ENCODE data around the gene GPX8.

The GPX8 gene

DNA sequence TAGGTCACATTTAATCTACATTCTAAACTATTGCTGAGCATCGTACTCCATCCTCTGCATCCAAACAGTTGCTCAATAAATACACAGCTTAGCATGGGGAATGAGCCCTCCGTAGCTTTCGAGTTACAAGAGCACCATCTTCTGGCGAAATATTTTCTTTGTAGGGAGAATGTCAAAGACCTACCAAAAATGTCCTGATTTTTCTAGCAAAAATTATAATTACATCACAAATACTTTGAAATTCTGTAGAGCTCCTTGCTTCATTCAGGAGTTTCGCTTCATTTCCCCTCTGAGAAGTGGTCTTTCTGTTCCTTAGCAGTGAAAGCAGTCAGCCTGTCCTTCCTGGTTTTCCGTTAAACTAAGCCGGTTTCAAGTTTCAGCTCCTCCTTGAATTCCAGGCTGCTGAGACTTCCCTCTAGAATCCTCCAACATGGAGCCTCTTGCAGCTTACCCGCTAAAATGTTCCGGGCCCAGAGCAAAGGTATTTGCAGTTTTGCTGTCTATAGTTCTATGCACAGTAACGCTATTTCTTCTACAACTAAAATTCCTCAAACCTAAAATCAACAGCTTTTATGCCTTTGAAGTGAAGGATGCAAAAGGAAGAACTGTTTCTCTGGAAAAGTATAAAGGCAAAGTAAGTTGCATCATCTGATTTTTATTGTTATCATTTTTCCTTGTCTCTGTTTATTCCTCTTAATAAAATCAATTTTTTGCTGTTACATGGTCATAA, at the start of gene GPX8:
Gene GPX8 (plus strand): TSS at position 409 of the 730 bp plus-strand sequence. CDS start 22 bp downstream, at position 431.
- Mint-ChIP-seq H3K4me3 (peak within 1 kb of the TSS; percentile 84 to 93 (median 88)), H3K9me3 (no peaks in the 10 kb centered on the region), H3K27ac (peak within 1 kb of the TSS; percentile 97 to 98 (median 98)), H3K4me1 (peaks cover 10% of the 10 kb centered on the region), H3K27me3 (ENCODE audit: low read depth) (peaks cover 14% of the 10 kb centered on the region), H3K36me3 (ENCODE audit: low read depth) (peaks cover 10% of the 10 kb centered on the region)
- TF ChIP-seq CTCF (IDR thresholded peaks at IDR 0.05; ENCODE audit: unreplicated experiment in 3 of 3), result peak; percentile 70 to 83 (median 73)

DNA sequence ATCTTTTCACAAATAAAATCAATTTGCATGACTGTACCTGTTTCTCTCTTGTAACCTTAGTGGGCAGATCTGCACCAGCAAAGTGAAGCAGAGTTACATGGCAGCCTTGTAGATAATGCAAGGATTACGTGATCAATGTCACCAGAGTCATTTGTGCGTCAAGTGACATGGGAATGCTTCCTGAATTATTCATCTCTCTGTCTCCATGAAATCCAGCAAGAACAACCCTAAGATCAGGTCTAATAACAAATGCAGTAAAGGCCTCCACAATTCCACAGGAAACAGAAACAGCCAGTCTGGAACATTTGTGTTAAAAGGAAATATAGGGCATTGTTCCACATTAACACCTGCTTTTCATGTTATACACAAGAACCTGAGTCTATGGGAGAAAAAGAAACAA, 49.8 kb upstream of the GPX8 start:
- no peak overlapping the region for H3K27ac Mint-ChIP-seq
- H3K36me3 Mint-ChIP-seq (ENCODE audit: low read depth), result no peaks in the 10 kb centered on the region
- no peaks in the 10 kb centered on the region for H3K9me3 Mint-ChIP-seq
- H3K27me3 Mint-ChIP-seq (ENCODE audit: low read depth), result no peaks in the 10 kb centered on the region
- H3K4me3 Mint-ChIP-seq, result no peak overlapping the region
- no peaks in the 10 kb centered on the region for H3K4me1 Mint-ChIP-seq
- no peak for TF ChIP-seq CTCF (IDR thresholded peaks at IDR 0.05; ENCODE audit: unreplicated experiment in 3 of 3)

DNA sequence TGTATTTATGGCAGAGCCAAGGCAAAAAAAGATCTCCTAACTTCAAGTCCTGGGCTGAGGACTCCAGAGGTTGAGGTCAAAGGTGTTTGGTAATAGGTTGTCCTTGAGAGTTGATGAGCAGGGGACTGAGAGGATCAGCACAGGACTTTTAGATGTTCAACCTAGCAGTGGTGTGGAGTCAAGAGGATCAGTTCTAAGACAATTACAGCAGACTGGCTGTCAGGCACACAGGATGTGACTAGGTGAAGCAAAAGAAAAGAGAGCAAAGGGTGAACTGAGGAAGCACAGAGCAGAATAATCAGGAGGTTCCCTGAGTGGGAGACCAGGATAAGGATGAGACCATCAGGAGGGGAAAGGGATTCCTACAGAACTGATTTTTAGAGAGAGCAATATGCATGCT, 46.6 kb upstream of the GPX8 start:
- Mint-ChIP-seq H3K27ac (no peak overlapping the region), H3K4me1 (no peaks in the 10 kb centered on the region), H3K4me3 (no peak overlapping the region), H3K36me3 (ENCODE audit: low read depth) (no peaks in the 10 kb centered on the region), H3K9me3 (no peaks in the 10 kb centered on the region), H3K27me3 (ENCODE audit: low read depth) (no peaks in the 10 kb centered on the region)
- no peak for TF ChIP-seq CTCF (IDR thresholded peaks at IDR 0.05; ENCODE audit: unreplicated experiment in 3 of 3)

DNA sequence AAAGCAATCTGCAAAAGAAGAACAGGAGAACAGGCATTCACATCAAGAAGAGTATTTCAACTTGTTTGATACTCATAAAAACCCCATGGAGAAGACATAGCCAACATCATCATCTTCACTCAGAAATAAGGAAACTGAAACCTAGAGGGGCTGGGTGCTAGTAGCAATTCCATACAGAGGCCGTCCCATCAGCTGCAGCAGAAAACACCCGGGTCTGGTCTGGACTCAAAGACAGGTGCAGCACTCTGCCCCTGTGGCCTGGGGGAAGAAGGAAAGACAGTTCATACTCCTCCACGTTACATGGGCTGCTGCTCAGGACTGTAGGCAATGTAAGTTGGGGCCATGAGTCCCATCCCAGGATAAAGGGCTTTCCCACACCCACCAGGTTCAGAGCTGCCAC, 45.9 kb upstream of the GPX8 start:
- Mint-ChIP-seq H3K27me3 (ENCODE audit: low read depth) (no peaks in the 10 kb centered on the region), H3K4me3 (no peak overlapping the region), H3K36me3 (ENCODE audit: low read depth) (no peaks in the 10 kb centered on the region), H3K4me1 (no peaks in the 10 kb centered on the region), H3K9me3 (no peaks in the 10 kb centered on the region), H3K27ac (no peak overlapping the region)
- no peak for TF ChIP-seq CTCF (IDR thresholded peaks at IDR 0.05; ENCODE audit: unreplicated experiment in 3 of 3)

GRCh38 chr5:55123365-55123764, 36.6 kb upstream of the GPX8 start:
- Mint-ChIP-seq H3K9me3 (no peaks in the 10 kb centered on the region), H3K27me3 (ENCODE audit: low read depth) (no peaks in the 10 kb centered on the region), H3K4me1 (no peaks in the 10 kb centered on the region), H3K4me3 (no peak overlapping the region), H3K27ac (no peak overlapping the region), H3K36me3 (ENCODE audit: low read depth) (no peaks in the 10 kb centered on the region)
- no peak for TF ChIP-seq CTCF (IDR thresholded peaks at IDR 0.05; ENCODE audit: unreplicated experiment in 3 of 3)

Measured in nephron (organoid).